ENCODE data around the gene AK8.

GRCh38 chr9:132923346-132923902 is 45.3 kb upstream of the AK8 start:
- TF ChIP-seq EP300 (IDR thresholded peaks at IDR 0.05; ENCODE audit: low read length) (no peak), CTCF (IDR thresholded peaks at IDR 0.05 in 2 of 3, conservative IDR thresholded peaks at IDR 0.05 in 1 of 3; ENCODE audit: insufficient read depth in 2 of 3, low read depth in 1 of 3, low read length in 3 of 3) (no peak), CREM (IDR thresholded peaks at IDR 0.05; ENCODE audit: low read depth) (no peak), ZBTB1 (CRISPR knock-in tag; IDR thresholded peaks at IDR 0.05; ENCODE audit: borderline replicate concordance, low read depth) (no peak), ZBTB2 (IDR thresholded peaks at IDR 0.05) (no peak), RAD21 (CRISPR knock-in tag; conservative IDR thresholded peaks at IDR 0.05 in 1 of 2, IDR thresholded peaks at IDR 0.05 in 1 of 2) (no peak), SIN3A (IDR thresholded peaks at IDR 0.05; ENCODE audit: borderline replicate concordance in 2 of 2, control insufficient read depth in 1 of 2, low read depth in 2 of 2, low read length in 2 of 2) (no peak), ZNF3 (CRISPR knock-in tag; IDR thresholded peaks at IDR 0.05) (no peak), FOXA1 (IDR thresholded peaks at IDR 0.05; ENCODE audit: borderline replicate concordance) (no peak), ESRRA (IDR thresholded peaks at IDR 0.05; ENCODE audit: borderline replicate concordance, low read depth) (no peak), ZBTB7A (IDR thresholded peaks at IDR 0.05; ENCODE audit: borderline replicate concordance, control insufficient read depth, low read depth, low read length) (no peak), CBX3 (IDR thresholded peaks at IDR 0.05; ENCODE audit: borderline replicate concordance in 1 of 2, low read length in 2 of 2) (no peak)

Data from K562 (cell line).